ENCODE data around the gene WWC1.
"Not testable (repeated sequence)": the region's sequence is repeated elsewhere in the genome, so short reads cannot be mapped to it uniquely, and the experiment has no call there.

WWC1 gene

GRCh38 chr5:168430296-168430695, 138.9 kb downstream of the WWC1 start:
- DNase-seq (ENCODE audit: insufficient read length, low spot score) (no peak), FAIRE-seq (no peak)

GRCh38 chr5:168432903-168433302, 141.5 kb downstream of the WWC1 start:
- DNase-seq (ENCODE audit: insufficient read length, low spot score), result no peak
- no peak for FAIRE-seq

GRCh38 chr5:168434001-168434400, 142.6 kb downstream of the WWC1 start:
- DNase-seq (ENCODE audit: insufficient read length, low spot score) (no peak), FAIRE-seq (no peak)

GRCh38 chr5:168434746-168435321, 143.4 kb downstream of the WWC1 start:
- FAIRE-seq (no peak), DNase-seq (ENCODE audit: insufficient read length, low spot score) (no peak)

- DNase-seq (ENCODE audit: insufficient read length, low spot score); FAIRE-seq: not testable (repeated sequence)
Observed at GRCh38 chr5:168435340-168435739, 143.9 kb downstream of the WWC1 start.

GRCh38 chr5:168438349-168438748, 146.9 kb downstream of the WWC1 start:
- DNase-seq (ENCODE audit: insufficient read length, low spot score), result no peak

GRCh38 chr5:168443533-168443932, 152.1 kb downstream of the WWC1 start:
- no peak for FAIRE-seq
- DNase-seq (ENCODE audit: insufficient read length, low spot score), result no peak

More at GRCh38 chr5:168438349-168438748, 146.9 kb downstream of the WWC1 start:
- no peak for FAIRE-seq

- FAIRE-seq (no peak), DNase-seq (ENCODE audit: insufficient read length, low spot score) (no peak)
Observed at GRCh38 chr5:168443950-168444700, 152.7 kb downstream of the WWC1 start.

- FAIRE-seq, result no peak
Observed at GRCh38 chr5:168446983-168447619, 155.7 kb downstream of the WWC1 start.

GRCh38 chr5:168447808-168448207, 156.4 kb downstream of the WWC1 start:
- FAIRE-seq (no peak), DNase-seq (ENCODE audit: insufficient read length, low spot score) (no peak)

More at GRCh38 chr5:168446983-168447619, 155.7 kb downstream of the WWC1 start:
- DNase-seq (ENCODE audit: insufficient read length, low spot score), result no peak

GRCh38 chr5:168449166-168449565, 157.7 kb downstream of the WWC1 start:
- no peak for FAIRE-seq
- no peak for DNase-seq (ENCODE audit: insufficient read length, low spot score)

- FAIRE-seq (no peak), DNase-seq (ENCODE audit: insufficient read length, low spot score) (no peak)
Observed at GRCh38 chr5:168451565-168451964, 160.1 kb downstream of the WWC1 start.

- DNase-seq (ENCODE audit: insufficient read length, low spot score), result no peak
- no peak for FAIRE-seq
Observed at GRCh38 chr5:168455201-168455600, 163.8 kb downstream of the WWC1 start.

- DNase-seq (ENCODE audit: insufficient read length, low spot score), result no peak
- no peak for FAIRE-seq
Observed at GRCh38 chr5:168457542-168457941, 166.1 kb downstream of the WWC1 start.

GRCh38 chr5:168460606-168461005, 169.2 kb downstream of the WWC1 start:
- FAIRE-seq (no peak), DNase-seq (ENCODE audit: insufficient read length, low spot score) (no peak)

GRCh38 chr5:168463081-168463480, 171.6 kb downstream of the WWC1 start:
- FAIRE-seq, result no peak

GRCh38 chr5:168464214-168464613, 172.8 kb downstream of the WWC1 start:
- DNase-seq (ENCODE audit: insufficient read length, low spot score) (no peak), FAIRE-seq (no peak)

More at GRCh38 chr5:168463081-168463480, 171.6 kb downstream of the WWC1 start:
- DNase-seq (ENCODE audit: insufficient read length, low spot score), result no peak

- FAIRE-seq (no peak), DNase-seq (ENCODE audit: insufficient read length, low spot score) (no peak)
Observed at GRCh38 chr5:168464641-168465040, 173.2 kb downstream of the WWC1 start.

- FAIRE-seq, result no peak
- DNase-seq (ENCODE audit: insufficient read length, low spot score), result no peak
Observed at GRCh38 chr5:168467755-168468330, 176.4 kb downstream of the WWC1 start.

GRCh38 chr5:168468836-168469235, 177.4 kb downstream of the WWC1 start:
- FAIRE-seq (no peak), DNase-seq (ENCODE audit: insufficient read length, low spot score) (no peak)

- FAIRE-seq, result no peak
- no peak for DNase-seq (ENCODE audit: insufficient read length, low spot score)
Observed at GRCh38 chr5:168469816-168470215, 178.4 kb downstream of the WWC1 start.
